Epithelial cell of esophagus (primary cell): ENCODE data around the gene COL6A5.
"Not testable (repeated sequence)": the region's sequence is repeated elsewhere in the genome, so short reads cannot be mapped to it uniquely, and the experiment has no call there.

ENCODE experiments used
- DNase-seq: peaks from one replicate; pipeline ENCODE4 v3.0.0; 2010; ENCODE audit warnings: low read depth
- H3K4me3 ChIP-seq: 2 replicates; pipeline ENCODE4 v1.5.1; 2011; ENCODE audit warnings: mild to moderate bottlenecking, low read length, control low read depth
- TF ChIP-seq, protein P1 (sequence below): IDR thresholded peaks from 2 replicates; pipeline ENCODE4 v1.5.1; 2011; ENCODE audit warnings: low read depth, mild to moderate bottlenecking, low read length, control low read depth, inconsistent platforms; ENCODE audit not compliant: insufficient read depth; ENCODE audit errors: missing control alignments

The COL6A5 gene

DNA sequence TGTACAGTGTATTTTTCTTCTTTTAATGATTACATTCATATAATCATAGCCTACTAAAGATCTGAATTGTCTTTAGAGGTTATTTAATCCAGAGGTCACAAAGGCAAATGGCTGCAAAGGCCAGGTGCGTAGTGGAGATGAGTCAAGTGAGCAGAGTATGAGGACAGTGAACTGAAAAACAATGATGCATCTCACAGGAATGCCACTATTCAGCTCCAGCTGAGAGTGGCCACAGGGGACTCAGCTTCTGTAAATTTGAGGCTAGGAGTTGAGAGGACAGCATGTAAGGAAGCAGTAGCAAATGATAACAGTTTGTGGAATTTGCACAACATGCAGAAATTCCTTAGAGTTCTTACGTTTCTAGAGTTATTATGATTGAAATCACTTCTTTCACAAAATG is 50.4 kb downstream of the COL6A5 start:
- H3K4me3 ChIP-seq: no peak overlapping the region
- TF ChIP-seq, protein P1, sequence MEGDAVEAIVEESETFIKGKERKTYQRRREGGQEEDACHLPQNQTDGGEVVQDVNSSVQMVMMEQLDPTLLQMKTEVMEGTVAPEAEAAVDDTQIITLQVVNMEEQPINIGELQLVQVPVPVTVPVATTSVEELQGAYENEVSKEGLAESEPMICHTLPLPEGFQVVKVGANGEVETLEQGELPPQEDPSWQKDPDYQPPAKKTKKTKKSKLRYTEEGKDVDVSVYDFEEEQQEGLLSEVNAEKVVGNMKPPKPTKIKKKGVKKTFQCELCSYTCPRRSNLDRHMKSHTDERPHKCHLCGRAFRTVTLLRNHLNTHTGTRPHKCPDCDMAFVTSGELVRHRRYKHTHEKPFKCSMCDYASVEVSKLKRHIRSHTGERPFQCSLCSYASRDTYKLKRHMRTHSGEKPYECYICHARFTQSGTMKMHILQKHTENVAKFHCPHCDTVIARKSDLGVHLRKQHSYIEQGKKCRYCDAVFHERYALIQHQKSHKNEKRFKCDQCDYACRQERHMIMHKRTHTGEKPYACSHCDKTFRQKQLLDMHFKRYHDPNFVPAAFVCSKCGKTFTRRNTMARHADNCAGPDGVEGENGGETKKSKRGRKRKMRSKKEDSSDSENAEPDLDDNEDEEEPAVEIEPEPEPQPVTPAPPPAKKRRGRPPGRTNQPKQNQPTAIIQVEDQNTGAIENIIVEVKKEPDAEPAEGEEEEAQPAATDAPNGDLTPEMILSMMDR: no peak
- DNase-seq: peak; percentile 84

DNA sequence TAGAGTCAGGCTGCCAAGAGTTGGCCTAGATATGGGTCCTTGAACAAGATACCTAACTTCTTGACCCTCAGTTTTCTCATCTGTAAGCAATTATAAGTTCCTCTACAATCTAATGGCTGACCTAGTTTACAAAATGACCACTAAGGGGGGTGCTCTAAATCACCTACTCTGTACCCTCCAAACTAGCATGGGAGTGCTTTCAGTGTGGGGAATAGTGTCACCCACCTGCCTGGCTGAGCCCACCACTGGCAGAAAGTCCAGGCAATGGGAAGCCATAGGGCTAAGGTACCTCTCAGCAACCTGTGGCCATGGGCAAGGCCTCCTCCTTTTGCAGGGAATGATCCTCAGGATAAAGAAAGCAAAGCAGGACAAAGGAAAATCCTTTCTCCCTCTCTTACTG is 58.9 kb downstream of the COL6A5 start:
- no peak for DNase-seq
- H3K4me3 ChIP-seq: no peak overlapping the region
- TF ChIP-seq, protein P1: no peak

DNA sequence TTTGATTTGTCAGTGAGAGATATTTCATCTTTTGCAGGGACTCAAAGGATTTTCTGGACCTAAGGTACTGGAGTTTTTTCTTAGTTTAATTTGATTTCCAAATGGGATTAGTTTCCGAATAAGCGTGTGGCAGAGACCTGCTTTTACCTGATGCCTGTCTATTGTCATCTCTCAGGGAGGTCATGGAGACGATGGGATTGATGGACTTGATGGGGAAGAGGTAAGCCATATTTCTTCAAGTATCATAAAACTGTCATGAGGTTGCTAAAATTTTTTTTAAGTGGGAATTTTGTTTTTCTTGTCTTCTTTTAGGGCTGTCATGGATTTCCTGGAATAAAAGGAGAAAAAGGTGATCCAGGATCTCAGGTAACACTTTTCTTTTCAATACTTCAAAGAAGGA is 60.5 kb downstream of the COL6A5 start:
- DNase-seq: no peak
- TF ChIP-seq, protein P1: no peak
- H3K4me3 ChIP-seq: no peak overlapping the region

DNA sequence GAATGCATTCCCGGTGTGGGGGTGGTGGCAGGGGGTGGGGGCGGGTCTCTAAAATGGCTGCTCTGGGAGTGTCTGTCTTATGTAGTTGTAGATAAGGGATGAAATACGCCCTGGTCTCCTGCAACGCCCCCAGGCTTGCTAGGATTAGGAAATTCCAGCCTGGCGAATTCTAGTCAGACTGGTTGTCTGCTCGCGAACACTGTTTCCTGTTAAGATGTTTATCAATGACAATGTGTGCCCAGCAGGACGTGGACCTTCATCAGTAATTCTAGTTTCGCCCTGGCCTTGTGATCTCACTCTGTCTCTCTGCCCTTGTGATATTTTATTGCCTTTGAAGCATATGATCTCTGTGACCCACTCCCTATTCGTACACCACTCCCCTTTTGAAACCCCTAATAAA is 62.8 kb downstream of the COL6A5 start:
- H3K4me3 ChIP-seq, DNase-seq: not testable (repeated sequence)

DNA sequence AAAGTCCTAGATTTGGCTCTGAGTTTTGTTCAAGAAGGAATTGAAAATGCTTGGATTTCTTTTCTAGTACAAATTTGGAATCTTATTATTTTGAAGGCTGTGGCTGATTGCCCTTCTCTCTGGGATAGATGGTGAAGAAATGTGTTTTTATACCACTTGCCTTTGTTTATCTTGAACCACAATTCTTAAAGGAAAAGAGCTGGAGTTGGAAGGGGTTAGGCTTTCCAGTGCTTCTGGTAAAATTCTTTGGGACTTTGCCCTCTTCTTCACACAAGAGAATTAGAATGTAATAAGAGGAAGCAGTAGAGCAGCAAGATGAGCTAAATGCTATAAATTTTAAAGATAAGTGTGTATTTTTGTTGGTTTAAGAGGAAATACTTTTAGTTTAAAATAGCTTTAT is 65.8 kb downstream of the COL6A5 start:
- TF ChIP-seq, protein P1: no peak
- DNase-seq: no peak
- no peak overlapping the region for H3K4me3 ChIP-seq

DNA sequence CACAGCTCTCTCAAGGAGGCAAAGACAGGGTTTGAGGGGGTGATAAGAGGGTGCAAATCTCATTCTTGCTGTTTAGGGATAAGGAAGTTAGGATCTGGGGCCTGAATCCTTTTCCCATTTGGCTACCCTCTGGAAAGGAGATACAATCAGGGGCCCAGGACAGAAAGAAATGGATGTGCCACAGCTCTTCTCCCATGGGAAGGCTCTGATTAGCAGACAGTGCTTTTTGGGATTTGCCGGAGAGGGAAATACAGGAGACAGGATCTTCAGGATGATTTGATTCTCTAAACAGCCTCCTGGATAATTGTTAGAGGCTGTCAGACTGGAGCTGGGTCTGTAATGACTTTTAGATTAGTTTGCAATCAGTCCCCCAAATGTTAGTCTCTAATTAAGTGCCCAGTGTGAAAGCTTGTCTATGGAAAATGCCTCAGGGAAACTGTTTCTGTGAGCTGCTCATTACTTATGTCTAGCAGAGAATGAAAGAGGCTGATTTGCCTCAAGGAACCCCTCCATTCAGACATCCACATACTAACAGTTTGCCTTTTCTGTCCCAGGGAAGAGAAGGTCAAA is 67.6 kb downstream of the COL6A5 start:
- TF ChIP-seq, protein P1: no peak
- no peak overlapping the region for H3K4me3 ChIP-seq
- DNase-seq: no peak

DNA sequence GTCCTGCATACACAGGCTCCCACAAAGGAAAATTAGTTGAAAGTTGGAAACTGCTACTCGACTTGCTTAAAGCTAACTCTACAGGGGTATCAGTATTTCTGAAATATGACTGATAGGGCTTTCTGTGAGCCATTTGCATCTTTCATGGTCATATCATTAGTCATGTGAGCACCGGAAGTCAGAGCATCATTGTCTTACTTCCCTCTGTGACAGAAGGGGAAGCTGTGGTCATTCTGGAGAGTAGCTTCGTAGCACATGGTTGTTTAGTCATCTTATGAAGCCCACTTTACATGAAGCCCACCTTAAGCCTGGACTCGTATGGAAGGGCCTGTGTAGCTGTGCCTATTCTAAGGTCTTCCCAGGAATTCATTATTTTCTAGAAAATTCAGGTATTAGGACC is 69.0 kb downstream of the COL6A5 start:
- TF ChIP-seq, protein P1: no peak
- no peak overlapping the region for H3K4me3 ChIP-seq
- DNase-seq: no peak
